Tibial artery (tissue), 4 donors: Measurements from ENCODE around the gene TRPC3.

ENCODE experiments used
- DNase-seq, 2 donors: peaks; one replicate each; pipeline ENCODE4 v3.0.0-alpha.2; 2019
- H3K27ac ChIP-seq, 2 donors: fragments of 200-600 bp; sonication (generic) in 1 of 2; 1 replicate in 1 of 2; 2 replicates in 1 of 2; pipeline ENCODE4 v1.5.1; 2018 to 2019; ENCODE audit warnings: mild to moderate bottlenecking in 1 of 2
- H3K27me3 ChIP-seq, 2 donors: fragments of 200-600 bp; sonication (generic) in 1 of 2; one replicate each; pipeline versions ENCODE4 v1.5.1 to v1.6.0; 2016 to 2019
- H3K36me3 ChIP-seq, 3 donors: fragments of 200-600 bp; sonication (generic) in 2 of 3; one replicate each; pipeline ENCODE4 v1.5.1; 2016 to 2019; ENCODE audit warnings: mild to moderate bottlenecking in 2 of 3
- H3K4me1 ChIP-seq, 4 donors: fragments of 200-600 bp; sonication (generic) in 2 of 4; 1 replicate in 3 of 4; 2 replicates in 1 of 4; pipeline ENCODE4 v1.5.1; 2016 to 2019
- H3K4me3 ChIP-seq, 2 donors: fragments of 200-600 bp; sonication (generic) in 1 of 2; 1 replicate in 1 of 2; 2 replicates in 1 of 2; pipeline ENCODE4 v1.5.1; 2018 to 2019; ENCODE audit warnings: mild to moderate bottlenecking in 2 of 2
- H3K9me3 ChIP-seq, 3 donors: fragments of 200-600 bp; sonication (generic) in 1 of 3; one replicate each; pipeline ENCODE4 v1.5.1; 2016 to 2019
- intact Hi-C: fragments of 100-400 bp; cut with DNase I; formaldehyde crosslinking; loops from one replicate; pipeline ENCODE4 v1.15.0; 2023; ENCODE audit warnings: low total_unique reads
- TF ChIP-seq, protein P1 (sequence below), 2 experiments: fragments of 200-600 bp in 1 of 2; fragments of 450-650 bp in 1 of 2; IDR thresholded peaks; one replicate each; pipeline ENCODE4 v1.5.1; 2017 to 2019; ENCODE audit warnings: antibody characterized with exemption in 2 of 2, mild to moderate bottlenecking in 1 of 2, moderate library complexity in 1 of 2

Gene TRPC3

DNA sequence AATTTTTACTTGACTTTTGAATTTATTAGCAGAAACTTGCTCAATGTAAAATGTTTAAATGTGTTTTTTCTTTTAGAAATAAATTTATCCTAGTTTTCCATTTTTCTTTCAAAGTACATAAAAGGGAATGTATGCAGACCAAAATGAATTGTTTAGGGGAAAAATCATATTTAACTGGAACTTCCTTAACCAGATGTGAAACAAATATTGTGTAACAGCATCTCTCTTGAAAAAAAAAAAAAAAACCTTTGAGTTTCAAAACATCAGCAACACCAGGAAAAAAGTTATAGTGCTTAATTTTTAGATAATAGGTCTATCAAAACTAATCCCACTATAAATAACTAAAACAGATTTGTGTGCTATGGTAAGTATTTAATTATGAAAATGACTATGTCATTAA is 113.7 kb downstream of the TRPC3 start:
- no peak for DNase-seq
- Histone ChIP-seq H3K27me3 (no peaks in the 10 kb centered on the region), H3K36me3 (peaks cover 44 to 70% (median 45%) of the 10 kb centered on the region in 3 donors), H3K4me3 (no peak overlapping the region), H3K27ac (no peak overlapping the region), H3K4me1 (no peaks in the 10 kb centered on the region), H3K9me3 (no peaks in the 10 kb centered on the region)
- TF ChIP-seq, protein P1, sequence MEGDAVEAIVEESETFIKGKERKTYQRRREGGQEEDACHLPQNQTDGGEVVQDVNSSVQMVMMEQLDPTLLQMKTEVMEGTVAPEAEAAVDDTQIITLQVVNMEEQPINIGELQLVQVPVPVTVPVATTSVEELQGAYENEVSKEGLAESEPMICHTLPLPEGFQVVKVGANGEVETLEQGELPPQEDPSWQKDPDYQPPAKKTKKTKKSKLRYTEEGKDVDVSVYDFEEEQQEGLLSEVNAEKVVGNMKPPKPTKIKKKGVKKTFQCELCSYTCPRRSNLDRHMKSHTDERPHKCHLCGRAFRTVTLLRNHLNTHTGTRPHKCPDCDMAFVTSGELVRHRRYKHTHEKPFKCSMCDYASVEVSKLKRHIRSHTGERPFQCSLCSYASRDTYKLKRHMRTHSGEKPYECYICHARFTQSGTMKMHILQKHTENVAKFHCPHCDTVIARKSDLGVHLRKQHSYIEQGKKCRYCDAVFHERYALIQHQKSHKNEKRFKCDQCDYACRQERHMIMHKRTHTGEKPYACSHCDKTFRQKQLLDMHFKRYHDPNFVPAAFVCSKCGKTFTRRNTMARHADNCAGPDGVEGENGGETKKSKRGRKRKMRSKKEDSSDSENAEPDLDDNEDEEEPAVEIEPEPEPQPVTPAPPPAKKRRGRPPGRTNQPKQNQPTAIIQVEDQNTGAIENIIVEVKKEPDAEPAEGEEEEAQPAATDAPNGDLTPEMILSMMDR (IDR thresholded peaks at IDR 0.05) = no peak
- intact Hi-C loops = no loop called here

DNA sequence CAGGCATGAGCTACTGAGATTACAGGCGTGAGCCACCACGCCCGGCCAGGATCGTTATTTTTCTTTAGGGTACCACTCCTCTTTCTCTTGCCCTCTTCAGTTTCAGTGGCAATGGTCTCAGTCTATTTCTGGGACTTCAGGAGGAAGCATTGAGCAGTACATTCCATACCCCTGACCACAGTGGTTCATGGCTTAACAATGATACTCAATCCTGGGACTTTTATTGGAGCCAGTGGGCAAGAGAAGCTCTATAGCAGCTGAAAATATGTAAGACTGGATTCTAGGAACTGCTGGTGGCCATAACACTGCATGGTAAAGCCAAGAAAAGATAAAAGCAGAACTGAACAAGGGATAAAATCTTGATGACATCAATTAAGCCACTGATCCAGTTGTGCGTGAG is 122.3 kb downstream of the TRPC3 start:
- Histone ChIP-seq H3K9me3 (no peaks in the 10 kb centered on the region), H3K27ac (no peak overlapping the region), H3K36me3 (peaks cover 36 to 73% (median 50%) of the 10 kb centered on the region in 3 donors), H3K27me3 (no peaks in the 10 kb centered on the region), H3K4me1 (peaks cover 0 to 2% (median 0%) of the 10 kb centered on the region in 4 donors), H3K4me3 (no peak overlapping the region)
- DNase-seq = no peak
- intact Hi-C loops = no loop called here
- TF ChIP-seq, protein P1 (IDR thresholded peaks at IDR 0.05) = no peak
